ENCODE results near the gene NTN1.

- no peak for TF ChIP-seq CTCF (IDR thresholded peaks at IDR 0.05; ENCODE audit: low read depth, low read length)
- no peak for TF ChIP-seq EZH2phosphoT487 (IDR thresholded peaks at IDR 0.05; ENCODE audit: low read depth)
These were observed 13.9 kb downstream of the NTN1 start for GRCh38 chr17:9035249-9035648.

All from OCI-LY3 (cell line).